NCI-H2196 treated with DMSO at 0.1 percent for 48 hours (cell line): ENCODE results near the gene BRINP1.

Source experiments
- DNase-seq: peaks from one replicate; lab custom pipeline; 2025; ENCODE audit not compliant: unreplicated experiment; lab: John Stamatoyannopoulos, UW

Gene BRINP1

GRCh38 chr9:119343059-119343990 is 25.9 kb downstream of the BRINP1 start:
- DNase-seq = no peak

GRCh38 chr9:119339056-119339455 is 30.2 kb downstream of the BRINP1 start:
- DNase-seq = no peak

- no peak for DNase-seq
These were observed 31.7 kb downstream of the BRINP1 start for GRCh38 chr9:119337573-119337972.

- DNase-seq = no peak
These were observed 34.5 kb downstream of the BRINP1 start for GRCh38 chr9:119334745-119335144.

- DNase-seq = no peak
These were observed 35.6 kb downstream of the BRINP1 start for GRCh38 chr9:119333507-119334229.

GRCh38 chr9:119332522-119332921 is 36.7 kb downstream of the BRINP1 start:
- DNase-seq = no peak

- no peak for DNase-seq
These were observed 47.1 kb downstream of the BRINP1 start for GRCh38 chr9:119322184-119322583.

GRCh38 chr9:119318371-119318770 is 50.9 kb downstream of the BRINP1 start:
- DNase-seq = no peak

GRCh38 chr9:119313846-119314245 is 55.4 kb downstream of the BRINP1 start:
- DNase-seq = no peak

GRCh38 chr9:119310741-119311140 is 58.5 kb downstream of the BRINP1 start:
- DNase-seq = no peak

GRCh38 chr9:119307471-119307870 is 61.8 kb downstream of the BRINP1 start:
- no peak for DNase-seq

- no peak for DNase-seq
These were observed 64.7 kb downstream of the BRINP1 start for GRCh38 chr9:119304555-119304954.

- DNase-seq = no peak
These were observed 66.1 kb downstream of the BRINP1 start for GRCh38 chr9:119302988-119303698.

- no peak for DNase-seq
These were observed 71.0 kb downstream of the BRINP1 start for GRCh38 chr9:119298076-119298853.

- DNase-seq = no peak
These were observed 77.7 kb downstream of the BRINP1 start for GRCh38 chr9:119291554-119291953.

- DNase-seq = peak; percentile 23
These were observed 79.3 kb downstream of the BRINP1 start for GRCh38 chr9:119289740-119290433.

- no peak for DNase-seq
These were observed 84.5 kb downstream of the BRINP1 start for GRCh38 chr9:119284587-119285337.

GRCh38 chr9:119284118-119284517 is 85.1 kb downstream of the BRINP1 start:
- DNase-seq = no peak

- DNase-seq = no peak
These were observed 86.0 kb downstream of the BRINP1 start for GRCh38 chr9:119283078-119283794.
